ENCODE measurements around the gene ATG12.

DNA sequence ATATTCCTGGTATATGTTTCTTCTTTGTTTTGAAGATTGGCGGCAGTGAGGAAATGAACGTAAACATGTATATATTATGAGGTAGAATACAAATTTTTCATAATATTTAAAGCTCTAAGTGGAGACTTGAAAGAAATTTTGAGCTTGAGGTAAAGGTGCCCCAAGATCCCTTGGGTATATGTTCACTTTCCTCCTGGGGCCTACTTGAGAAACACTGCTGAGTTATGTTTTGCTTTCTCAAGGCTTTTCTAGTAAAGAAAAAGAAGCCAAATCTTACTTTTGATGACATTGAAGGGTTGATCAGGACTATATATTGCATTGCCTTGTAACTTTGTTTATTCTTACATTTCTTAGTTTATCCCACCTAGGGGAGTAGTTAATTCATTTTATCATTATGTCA is 31.1 kb upstream of the ATG12 start:
- TF ChIP-seq CTCF (IDR thresholded peaks at IDR 0.05; ENCODE audit: low read depth, low read length) = no peak
- TF ChIP-seq EZH2phosphoT487 (IDR thresholded peaks at IDR 0.05; ENCODE audit: low read depth) = no peak

All from OCI-LY3 (cell line).